Memory B cell (primary cell): ENCODE results near the gene NUP37.
"Not testable (repeated sequence)": the region's sequence is repeated elsewhere in the genome, so short reads cannot be mapped to it uniquely, and the experiment has no call there.

Experiments used
- ATAC-seq: fragments of 150-1000 bp; cut with Tn5 transposase; 2 replicates; pipeline ENCODE4 v1.10.0; 2021; ENCODE audit warnings: low read depth, mild to moderate bottlenecking, moderate library complexity
- DNase-seq, 2 donors: peaks; one replicate each; pipeline ENCODE4 v3.0.0; 2022; ENCODE audit warnings: low spot score in 2 of 2
- H3K27ac Mint-ChIP-seq: one replicate; pipeline ENCODE4 v1.8.0; 2022; ENCODE audit warnings: mild to moderate bottlenecking, moderate library complexity, mixed read lengths
- H3K27me3 Mint-ChIP-seq: one replicate; pipeline ENCODE4 v1.8.0; 2022; ENCODE audit warnings: mixed read lengths
- H3K36me3 Mint-ChIP-seq: one replicate; pipeline ENCODE4 v1.8.0; 2022; ENCODE audit warnings: mild to moderate bottlenecking, mixed read lengths
- H3K4me1 Mint-ChIP-seq: one replicate; pipeline ENCODE4 v1.8.0; 2022; ENCODE audit warnings: mixed read lengths
- H3K4me3 Mint-ChIP-seq: one replicate; pipeline ENCODE4 v1.8.0; 2022; ENCODE audit warnings: mild to moderate bottlenecking, moderate library complexity, mixed read lengths
- H3K9me3 Mint-ChIP-seq: one replicate; pipeline ENCODE4 v1.8.0; 2022; ENCODE audit warnings: mixed read lengths

NUP37 gene

GRCh38 chr12:102119674-102120563 lies at the start of gene NUP37, which contains the start of gene PARPBP:
NUP37 (minus strand) TSS chr12:102120114; CDS start chr12:102118518, 1,596 bp downstream.
PARPBP (plus strand) TSS chr12:102120183; CDS start chr12:102123889, 3,706 bp downstream.
- H3K4me1 Mint-ChIP-seq: peaks cover 15% of the 10 kb centered on the region
- H3K9me3 Mint-ChIP-seq: no peaks in the 10 kb centered on the region
- peak; percentile 98 for ATAC-seq
- peaks cover 12% of the 10 kb centered on the region for H3K36me3 Mint-ChIP-seq
- DNase-seq: peak; percentile 93
- no peaks in the 10 kb centered on the region for H3K27me3 Mint-ChIP-seq
- H3K27ac Mint-ChIP-seq: peak within 1 kb of the TSS; percentile 90
- H3K4me3 Mint-ChIP-seq: peak within 1 kb of the TSS; percentile 92

- Mint-ChIP-seq H3K9me3 (no peaks in the 10 kb centered on the region), H3K27me3 (no peaks in the 10 kb centered on the region), H3K4me1 (no peaks in the 10 kb centered on the region), H3K27ac (no peak overlapping the region), H3K4me3 (no peak overlapping the region), H3K36me3 (no peaks in the 10 kb centered on the region)
- no peak for ATAC-seq
- DNase-seq: no peak
Observed at GRCh38 chr12:102167821-102168604, 48.1 kb upstream of the NUP37 start.

- H3K27me3 Mint-ChIP-seq: no peaks in the 10 kb centered on the region
- no peaks in the 10 kb centered on the region for H3K36me3 Mint-ChIP-seq
- ATAC-seq: no peak
- no peaks in the 10 kb centered on the region for H3K4me1 Mint-ChIP-seq
- no peak overlapping the region for H3K27ac Mint-ChIP-seq
- H3K9me3 Mint-ChIP-seq: no peaks in the 10 kb centered on the region
- no peak for DNase-seq
- H3K4me3 Mint-ChIP-seq: no peak overlapping the region
Observed at GRCh38 chr12:102163383-102163782, 43.5 kb upstream of the NUP37 start.

GRCh38 chr12:102155206-102155605 lies 35.3 kb upstream of the NUP37 start:
- ATAC-seq, DNase-seq, H3K9me3 Mint-ChIP-seq, H3K36me3 Mint-ChIP-seq, H3K27ac Mint-ChIP-seq, H3K27me3 Mint-ChIP-seq, H3K4me1 Mint-ChIP-seq, H3K4me3 Mint-ChIP-seq: not testable (repeated sequence)

- not testable (repeated sequence) for H3K36me3 Mint-ChIP-seq, H3K27ac Mint-ChIP-seq, DNase-seq, H3K4me3 Mint-ChIP-seq, H3K27me3 Mint-ChIP-seq, ATAC-seq, H3K9me3 Mint-ChIP-seq, H3K4me1 Mint-ChIP-seq
Observed at GRCh38 chr12:102147062-102147587, 27.2 kb upstream of the NUP37 start.

GRCh38 chr12:102144221-102144620 lies 24.3 kb upstream of the NUP37 start:
- no peaks in the 10 kb centered on the region for H3K27me3 Mint-ChIP-seq

GRCh38 chr12:102142866-102143373 lies 23.0 kb upstream of the NUP37 start:
- H3K27ac Mint-ChIP-seq, H3K4me1 Mint-ChIP-seq, H3K4me3 Mint-ChIP-seq, H3K9me3 Mint-ChIP-seq, H3K36me3 Mint-ChIP-seq, H3K27me3 Mint-ChIP-seq, ATAC-seq, DNase-seq: not testable (repeated sequence)

More at GRCh38 chr12:102144221-102144620, 24.3 kb upstream of the NUP37 start:
- Mint-ChIP-seq H3K27ac (no peak overlapping the region), H3K9me3 (no peaks in the 10 kb centered on the region), H3K4me1 (peaks cover 2% of the 10 kb centered on the region), H3K4me3 (no peak overlapping the region), H3K36me3 (peaks cover 3% of the 10 kb centered on the region)
- ATAC-seq (no peak), DNase-seq (no peak)

GRCh38 chr12:102137619-102138018 lies 17.7 kb upstream of the NUP37 start:
- H3K4me1 Mint-ChIP-seq, H3K4me3 Mint-ChIP-seq, H3K9me3 Mint-ChIP-seq, H3K36me3 Mint-ChIP-seq, H3K27ac Mint-ChIP-seq, DNase-seq, H3K27me3 Mint-ChIP-seq, ATAC-seq: not testable (repeated sequence)

- H3K4me1 Mint-ChIP-seq, H3K9me3 Mint-ChIP-seq, ATAC-seq, H3K27me3 Mint-ChIP-seq, H3K36me3 Mint-ChIP-seq, DNase-seq, H3K27ac Mint-ChIP-seq, H3K4me3 Mint-ChIP-seq: not testable (repeated sequence)
Observed at GRCh38 chr12:102131442-102131841, 11.5 kb upstream of the NUP37 start.

- H3K4me3 Mint-ChIP-seq, ATAC-seq, H3K27ac Mint-ChIP-seq, H3K9me3 Mint-ChIP-seq, H3K36me3 Mint-ChIP-seq, H3K27me3 Mint-ChIP-seq, DNase-seq, H3K4me1 Mint-ChIP-seq: not testable (repeated sequence)
Observed at GRCh38 chr12:102130720-102131119, 10.8 kb upstream of the NUP37 start.

- H3K36me3 Mint-ChIP-seq, H3K4me3 Mint-ChIP-seq, DNase-seq, H3K27me3 Mint-ChIP-seq, H3K27ac Mint-ChIP-seq, H3K9me3 Mint-ChIP-seq, ATAC-seq: not testable (repeated sequence)
- peaks cover 13% of the 10 kb centered on the region for H3K4me1 Mint-ChIP-seq
Observed at GRCh38 chr12:102121328-102121727, 1.4 kb upstream of the NUP37 start.

- no peaks in the 10 kb centered on the region for H3K27me3 Mint-ChIP-seq
- DNase-seq (no peak), ATAC-seq (no peak)
- no peaks in the 10 kb centered on the region for H3K9me3 Mint-ChIP-seq
- peak overlapping the region; percentile 90 for H3K27ac Mint-ChIP-seq
- H3K4me3 Mint-ChIP-seq: peak overlapping the region; percentile 92
- H3K36me3 Mint-ChIP-seq: peaks cover 8% of the 10 kb centered on the region
- peaks cover 13% of the 10 kb centered on the region for H3K4me1 Mint-ChIP-seq
Observed at GRCh38 chr12:102120886-102121285, 972 bp upstream of the NUP37 start.

- ATAC-seq (no peak), DNase-seq (no peak)
- Mint-ChIP-seq H3K36me3 (peaks cover 10% of the 10 kb centered on the region), H3K9me3 (no peaks in the 10 kb centered on the region), H3K27ac (peak overlapping the region; percentile 90), H3K4me3 (peak overlapping the region; percentile 92), H3K27me3 (no peaks in the 10 kb centered on the region), H3K4me1 (peaks cover 14% of the 10 kb centered on the region)
Observed at GRCh38 chr12:102120564-102120873, 605 bp upstream of the NUP37 start.

- no peak for ATAC-seq
- Mint-ChIP-seq H3K4me3 (peak overlapping the region; percentile 46), H3K4me1 (peaks cover 15% of the 10 kb centered on the region), H3K27me3 (no peaks in the 10 kb centered on the region), H3K9me3 (no peaks in the 10 kb centered on the region), H3K36me3 (peaks cover 9% of the 10 kb centered on the region), H3K27ac (no peak overlapping the region)
- no peak for DNase-seq
Observed at GRCh38 chr12:102118874-102119273, 1.0 kb downstream of the NUP37 start.
